Endothelial cell of umbilical vein (primary cell): ENCODE results near the gene IFITM5.

Experiments used
- EZH2 ChIP-seq: IDR thresholded peaks from 2 replicates; pipeline ENCODE4 v1.6.1; 2012; ENCODE audit warnings: borderline replicate concordance, low read depth, mild to moderate bottlenecking, moderate library complexity, low read length, inconsistent platforms; ENCODE audit not compliant: severe bottlenecking
- JUN ChIP-seq: IDR thresholded peaks from 2 replicates; pipeline ENCODE4 v1.6.1; 2011; ENCODE audit warnings: borderline replicate concordance, low read depth; ENCODE audit not compliant: insufficient read length, insufficient read depth
- MYC ChIP-seq: IDR thresholded peaks from one replicate; pipeline ENCODE4 v1.6.1; 2011; ENCODE audit warnings: mild to moderate bottlenecking, low read depth, low read length
- POLR2A ChIP-seq: IDR thresholded peaks from 2 replicates; pipeline ENCODE4 v1.6.1; 2012; ENCODE audit warnings: low read depth, mild to moderate bottlenecking, control low read depth, low read length
- POLR2AphosphoS5 ChIP-seq: IDR thresholded peaks from 2 replicates; pipeline ENCODE4 v1.6.1; 2012; ENCODE audit warnings: low read depth, mild to moderate bottlenecking, control low read depth, low read length, moderate library complexity; ENCODE audit not compliant: insufficient read depth
- TF ChIP-seq, protein P1 (sequence below), 2 donors: IDR thresholded peaks; 1 replicate in 1 of 2; 2 replicates in 1 of 2; pipeline ENCODE4 v1.5.1; 2011; ENCODE audit warnings: low read length in 2 of 2, mild to moderate bottlenecking in 2 of 2, moderate library complexity in 2 of 2, control low read depth in 1 of 2, inconsistent platforms in 1 of 2, low read depth in 1 of 2; ENCODE audit not compliant: insufficient read depth in 1 of 2; ENCODE audit errors: extremely low read depth in 1 of 2

DNA sequence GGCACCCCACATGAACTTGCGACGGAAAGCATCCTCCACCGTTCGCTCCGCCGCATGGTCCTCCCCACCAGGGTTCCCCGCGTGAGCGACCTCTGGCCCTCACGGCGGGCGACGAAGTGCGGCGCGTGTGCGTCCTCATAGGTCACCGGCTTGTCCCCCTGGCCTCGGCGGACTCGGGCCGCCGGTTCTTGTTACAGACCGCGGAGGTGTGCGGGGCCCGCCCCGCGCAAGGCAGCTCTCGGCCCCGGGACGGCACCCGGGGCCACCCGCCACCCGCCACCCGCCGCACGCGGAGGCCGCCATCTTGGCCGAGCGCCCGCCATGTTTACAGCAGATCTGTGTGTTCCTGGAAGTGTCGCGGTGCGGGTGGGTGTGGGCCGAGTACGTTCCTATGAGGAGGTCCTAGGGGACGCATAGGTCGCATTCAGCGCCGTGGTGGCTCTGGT, 4.8 kb upstream of the IFITM5 start:
- TF ChIP-seq POLR2A (no peak), EZH2 (no peak), JUN (no peak), POLR2AphosphoS5 (no peak), MYC (no peak)
- TF ChIP-seq, protein P1, sequence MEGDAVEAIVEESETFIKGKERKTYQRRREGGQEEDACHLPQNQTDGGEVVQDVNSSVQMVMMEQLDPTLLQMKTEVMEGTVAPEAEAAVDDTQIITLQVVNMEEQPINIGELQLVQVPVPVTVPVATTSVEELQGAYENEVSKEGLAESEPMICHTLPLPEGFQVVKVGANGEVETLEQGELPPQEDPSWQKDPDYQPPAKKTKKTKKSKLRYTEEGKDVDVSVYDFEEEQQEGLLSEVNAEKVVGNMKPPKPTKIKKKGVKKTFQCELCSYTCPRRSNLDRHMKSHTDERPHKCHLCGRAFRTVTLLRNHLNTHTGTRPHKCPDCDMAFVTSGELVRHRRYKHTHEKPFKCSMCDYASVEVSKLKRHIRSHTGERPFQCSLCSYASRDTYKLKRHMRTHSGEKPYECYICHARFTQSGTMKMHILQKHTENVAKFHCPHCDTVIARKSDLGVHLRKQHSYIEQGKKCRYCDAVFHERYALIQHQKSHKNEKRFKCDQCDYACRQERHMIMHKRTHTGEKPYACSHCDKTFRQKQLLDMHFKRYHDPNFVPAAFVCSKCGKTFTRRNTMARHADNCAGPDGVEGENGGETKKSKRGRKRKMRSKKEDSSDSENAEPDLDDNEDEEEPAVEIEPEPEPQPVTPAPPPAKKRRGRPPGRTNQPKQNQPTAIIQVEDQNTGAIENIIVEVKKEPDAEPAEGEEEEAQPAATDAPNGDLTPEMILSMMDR (IDR thresholded peaks at IDR 0.05; ENCODE audit: extremely low read depth in 1 of 2, insufficient read depth in 1 of 2, low read depth in 1 of 2, low read length in 2 of 2) = no peak
